ENCODE data around the gene CA5A. TPM values are rescaled to one million over a fixed set of nuclear protein-coding genes. Genes with fewer than 3 reads are reported as not detected.

The CA5A gene
- total RNA-seq, 1 experiment from 2014 or later: not detected

DNA sequence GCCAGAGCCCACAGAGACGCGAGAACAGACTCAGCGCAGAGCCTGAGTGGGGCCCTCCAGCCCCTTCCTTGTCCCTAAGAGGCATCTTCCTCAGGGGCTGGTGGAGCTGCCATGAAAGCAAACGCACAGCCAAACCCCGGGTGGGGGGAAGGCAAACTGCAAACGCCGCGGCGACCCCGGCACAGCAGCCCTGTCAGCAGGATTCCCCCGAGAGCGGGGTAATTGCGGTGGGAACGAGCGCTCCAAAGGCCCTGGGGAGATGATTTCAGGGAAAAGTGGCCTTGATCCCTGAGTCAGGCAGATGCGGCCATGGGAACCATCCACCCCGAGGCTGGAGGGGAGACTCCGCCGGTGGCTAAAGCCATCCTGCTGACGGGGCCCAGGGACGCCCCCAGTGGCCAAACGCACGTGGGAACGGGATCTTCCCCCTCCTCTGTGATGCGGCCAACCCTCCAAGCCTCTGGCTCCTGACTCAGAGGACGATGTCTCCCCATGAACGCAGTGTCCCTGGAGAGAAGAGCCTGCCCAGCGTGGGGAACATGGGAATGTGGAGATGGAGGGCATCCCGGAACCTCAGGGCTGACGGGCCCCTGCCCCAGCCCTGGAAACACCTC is 92.1 kb downstream of the CA5A start:
- Histone ChIP-seq H3K4me1 (ENCODE audit: control insufficient read depth in 1 of 2, insufficient read depth in 2 of 2, low read length in 2 of 2) (no peaks in the 10 kb centered on the region), H3K36me3 (ENCODE audit: control insufficient read depth in 1 of 2, insufficient read depth in 2 of 2, low read length in 2 of 2) (peaks cover 32 to 94% of the 10 kb centered on the region in 2 experiments)

DNA sequence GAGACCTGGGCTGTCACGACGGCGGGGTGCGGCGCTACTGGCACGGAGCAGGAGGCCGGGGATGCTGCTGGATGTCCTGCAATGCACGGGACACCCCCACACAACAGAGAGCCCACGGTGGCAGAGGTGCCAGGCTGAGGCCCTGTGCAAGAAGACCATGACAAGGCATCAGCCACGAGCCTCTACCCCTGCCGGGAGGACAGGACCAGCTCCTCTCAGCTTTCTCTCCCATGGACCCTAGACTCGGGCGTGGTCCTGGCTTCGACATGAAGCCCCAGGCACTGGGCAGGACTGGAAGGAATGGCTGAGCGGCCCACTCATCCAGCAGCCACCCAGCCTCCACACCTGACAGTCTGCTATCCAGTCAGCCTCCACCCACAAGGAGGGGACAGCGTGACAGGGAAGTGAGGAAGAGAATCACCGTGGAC is 92.6 kb downstream of the CA5A start:
- Histone ChIP-seq H3K36me3 (ENCODE audit: control insufficient read depth in 1 of 2, insufficient read depth in 2 of 2, low read length in 2 of 2) (peaks cover 28 to 94% of the 10 kb centered on the region in 2 experiments), H3K9me2 (ENCODE audit: insufficient read depth) (no peaks in the 10 kb centered on the region), H3K9ac (ENCODE audit: low read length) (no peak overlapping the region), H3K4me1 (ENCODE audit: control insufficient read depth in 1 of 2, insufficient read depth in 2 of 2, low read length in 2 of 2) (no peaks in the 10 kb centered on the region), H3K9me3 (ENCODE audit: control insufficient read depth in 1 of 2, insufficient read depth in 1 of 2, low read depth in 1 of 2, low read length in 2 of 2) (no peaks in the 10 kb centered on the region), H3K79me2 (ENCODE audit: insufficient read depth, low read length) (peaks cover 96% of the 10 kb centered on the region), H4K20me1 (ENCODE audit: insufficient read depth) (peaks cover 23% of the 10 kb centered on the region; the same call in 1 of the 2 replicates), H3K4me3 (replicated peaks in 1 of 2; ENCODE audit: low read depth in 1 of 2, low read length in 2 of 2) (no peak overlapping the region), H2AFZ (ENCODE audit: low read depth, low read length, poor library complexity, severe bottlenecking) (no peak overlapping the region), H3K27ac (ENCODE audit: low read depth, low read length) (no peak overlapping the region; the same call in 1 of the 2 replicates), H3K4me2 (ENCODE audit: low read length) (no peak overlapping the region), H3K27me3 (ENCODE audit: insufficient read depth, low read length) (no peaks in the 10 kb centered on the region)
- TF ChIP-seq POLR2A (IDR thresholded peaks at IDR 0.05; ENCODE audit: borderline replicate concordance, extremely low read depth, insufficient read depth, insufficient read length) (no peak), EZH2 (IDR thresholded peaks at IDR 0.05) (no peak), ZNF274 (IDR thresholded peaks at IDR 0.05; ENCODE audit: low read depth, low read length) (no peak), JUND (IDR thresholded peaks at IDR 0.05) (no peak), ZFX (IDR thresholded peaks at IDR 0.05) (no peak), EZH2phosphoT487 (IDR thresholded peaks at IDR 0.05; ENCODE audit: borderline replicate concordance) (no peak), TCF7L2 (IDR thresholded peaks at IDR 0.05; ENCODE audit: borderline replicate concordance, extremely low read depth, insufficient read depth, insufficient read length) (no peak), POLR2AphosphoS5 (IDR thresholded peaks at IDR 0.05; ENCODE audit: low read depth, low read length) (no peak), ELF1 (IDR thresholded peaks at IDR 0.05; ENCODE audit: borderline replicate concordance, low read depth) (no peak)
- TF ChIP-seq, protein P1, sequence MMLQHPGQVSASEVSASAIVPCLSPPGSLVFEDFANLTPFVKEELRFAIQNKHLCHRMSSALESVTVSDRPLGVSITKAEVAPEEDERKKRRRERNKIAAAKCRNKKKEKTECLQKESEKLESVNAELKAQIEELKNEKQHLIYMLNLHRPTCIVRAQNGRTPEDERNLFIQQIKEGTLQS (IDR thresholded peaks at IDR 0.05): no peak
- TF ChIP-seq, protein P2, sequence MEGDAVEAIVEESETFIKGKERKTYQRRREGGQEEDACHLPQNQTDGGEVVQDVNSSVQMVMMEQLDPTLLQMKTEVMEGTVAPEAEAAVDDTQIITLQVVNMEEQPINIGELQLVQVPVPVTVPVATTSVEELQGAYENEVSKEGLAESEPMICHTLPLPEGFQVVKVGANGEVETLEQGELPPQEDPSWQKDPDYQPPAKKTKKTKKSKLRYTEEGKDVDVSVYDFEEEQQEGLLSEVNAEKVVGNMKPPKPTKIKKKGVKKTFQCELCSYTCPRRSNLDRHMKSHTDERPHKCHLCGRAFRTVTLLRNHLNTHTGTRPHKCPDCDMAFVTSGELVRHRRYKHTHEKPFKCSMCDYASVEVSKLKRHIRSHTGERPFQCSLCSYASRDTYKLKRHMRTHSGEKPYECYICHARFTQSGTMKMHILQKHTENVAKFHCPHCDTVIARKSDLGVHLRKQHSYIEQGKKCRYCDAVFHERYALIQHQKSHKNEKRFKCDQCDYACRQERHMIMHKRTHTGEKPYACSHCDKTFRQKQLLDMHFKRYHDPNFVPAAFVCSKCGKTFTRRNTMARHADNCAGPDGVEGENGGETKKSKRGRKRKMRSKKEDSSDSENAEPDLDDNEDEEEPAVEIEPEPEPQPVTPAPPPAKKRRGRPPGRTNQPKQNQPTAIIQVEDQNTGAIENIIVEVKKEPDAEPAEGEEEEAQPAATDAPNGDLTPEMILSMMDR (IDR thresholded peaks at IDR 0.05 in 2 of 3, conservative IDR thresholded peaks at IDR 0.05 in 1 of 3; ENCODE audit: borderline replicate concordance in 1 of 3, insufficient read depth in 1 of 3, low read depth in 2 of 3, low read length in 2 of 3): no peak
- TF ChIP-seq, protein P3, sequence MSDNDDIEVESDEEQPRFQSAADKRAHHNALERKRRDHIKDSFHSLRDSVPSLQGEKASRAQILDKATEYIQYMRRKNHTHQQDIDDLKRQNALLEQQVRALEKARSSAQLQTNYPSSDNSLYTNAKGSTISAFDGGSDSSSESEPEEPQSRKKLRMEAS (IDR thresholded peaks at IDR 0.05): no peak
- TF ChIP-seq, protein P4, sequence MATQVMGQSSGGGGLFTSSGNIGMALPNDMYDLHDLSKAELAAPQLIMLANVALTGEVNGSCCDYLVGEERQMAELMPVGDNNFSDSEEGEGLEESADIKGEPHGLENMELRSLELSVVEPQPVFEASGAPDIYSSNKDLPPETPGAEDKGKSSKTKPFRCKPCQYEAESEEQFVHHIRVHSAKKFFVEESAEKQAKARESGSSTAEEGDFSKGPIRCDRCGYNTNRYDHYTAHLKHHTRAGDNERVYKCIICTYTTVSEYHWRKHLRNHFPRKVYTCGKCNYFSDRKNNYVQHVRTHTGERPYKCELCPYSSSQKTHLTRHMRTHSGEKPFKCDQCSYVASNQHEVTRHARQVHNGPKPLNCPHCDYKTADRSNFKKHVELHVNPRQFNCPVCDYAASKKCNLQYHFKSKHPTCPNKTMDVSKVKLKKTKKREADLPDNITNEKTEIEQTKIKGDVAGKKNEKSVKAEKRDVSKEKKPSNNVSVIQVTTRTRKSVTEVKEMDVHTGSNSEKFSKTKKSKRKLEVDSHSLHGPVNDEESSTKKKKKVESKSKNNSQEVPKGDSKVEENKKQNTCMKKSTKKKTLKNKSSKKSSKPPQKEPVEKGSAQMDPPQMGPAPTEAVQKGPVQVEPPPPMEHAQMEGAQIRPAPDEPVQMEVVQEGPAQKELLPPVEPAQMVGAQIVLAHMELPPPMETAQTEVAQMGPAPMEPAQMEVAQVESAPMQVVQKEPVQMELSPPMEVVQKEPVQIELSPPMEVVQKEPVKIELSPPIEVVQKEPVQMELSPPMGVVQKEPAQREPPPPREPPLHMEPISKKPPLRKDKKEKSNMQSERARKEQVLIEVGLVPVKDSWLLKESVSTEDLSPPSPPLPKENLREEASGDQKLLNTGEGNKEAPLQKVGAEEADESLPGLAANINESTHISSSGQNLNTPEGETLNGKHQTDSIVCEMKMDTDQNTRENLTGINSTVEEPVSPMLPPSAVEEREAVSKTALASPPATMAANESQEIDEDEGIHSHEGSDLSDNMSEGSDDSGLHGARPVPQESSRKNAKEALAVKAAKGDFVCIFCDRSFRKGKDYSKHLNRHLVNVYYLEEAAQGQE (IDR thresholded peaks at IDR 0.05; ENCODE audit: low read depth): no peak
- ChIA-PET POLR2A (no interaction called here), CTCF (no interaction called here), RAD21 (ENCODE audit: low non-redundant PET in 1 of 2, low total read pairs in 2 of 2, uncharacterized antibody in 2 of 2, unreplicated experiment in 2 of 2) (no interaction called here)
- BruUV-seq (replicated peaks): no TSS peak
- intact Hi-C loops (cut with micrococcal nuclease): no loop called here
- ATAC-seq: no peak
- DNase-seq (ENCODE audit: low read depth, low spot score): no peak

More for the DNA sequence above, 92.1 kb downstream of the CA5A start:
- no peak overlapping the region for H2AFZ ChIP-seq (ENCODE audit: low read depth, low read length, poor library complexity, severe bottlenecking)
- no peak overlapping the region for H3K9ac ChIP-seq (ENCODE audit: low read length)
- no peak for ATAC-seq
- no peaks in the 10 kb centered on the region for H3K9me2 ChIP-seq (ENCODE audit: insufficient read depth)
- peaks cover 100% of the 10 kb centered on the region for H3K79me2 ChIP-seq (ENCODE audit: insufficient read depth, low read length)
- no peaks in the 10 kb centered on the region for H3K9me3 ChIP-seq (ENCODE audit: control insufficient read depth in 1 of 2, insufficient read depth in 1 of 2, low read depth in 1 of 2, low read length in 2 of 2)
- H4K20me1 ChIP-seq (ENCODE audit: insufficient read depth): peaks cover 25% of the 10 kb centered on the region; the same call in 1 of the 2 replicates
- ChIA-PET CTCF (no interaction called here), POLR2A (no interaction called here), RAD21 (ENCODE audit: low non-redundant PET in 1 of 2, low total read pairs in 2 of 2, uncharacterized antibody in 2 of 2, unreplicated experiment in 2 of 2) (no interaction called here)
- no peak for DNase-seq (ENCODE audit: low read depth, low spot score)
- 0 out of 2 replicates have a peak, but pooled peaks have one; percentile 7 for TF ChIP-seq POLR2AphosphoS5 (IDR thresholded peaks at IDR 0.05; ENCODE audit: low read depth, low read length)
- TF ChIP-seq EGR1 (IDR thresholded peaks at IDR 0.05; ENCODE audit: low read depth): no peak
- H3K4me2 ChIP-seq (ENCODE audit: low read length): no peak overlapping the region
- intact Hi-C loops (cut with micrococcal nuclease): no loop called here
- BruUV-seq (replicated peaks): no TSS peak
- H3K27ac ChIP-seq (ENCODE audit: low read depth, low read length): peak overlapping the region; percentile 16; the same call in 1 of the 2 replicates
- no peaks in the 10 kb centered on the region for H3K27me3 ChIP-seq (ENCODE audit: insufficient read depth, low read length)
- no peak overlapping the region for H3K4me3 ChIP-seq (replicated peaks in 1 of 2; ENCODE audit: low read depth in 1 of 2, low read length in 2 of 2)
